Left ventricle myocardium inferior (tissue), 1 donor: ENCODE results near the gene MFSD6. TPM values are rescaled to one million over a fixed set of nuclear protein-coding genes. Genes with fewer than 3 reads are reported as not detected.

ENCODE experiments used
- DNase-seq: peaks from one replicate; pipeline ENCODE4 v3.0.0-alpha.2; 2020
- H3K27ac ChIP-seq: fragments of 200-600 bp; replicated peaks from 2 replicates; pipeline ENCODE4 v1.8.0; 2021
- H3K27me3 ChIP-seq: fragments of 200-600 bp; 2 replicates; pipeline ENCODE4 v1.8.0; 2021; ENCODE audit warnings: low read depth
- H3K36me3 ChIP-seq: fragments of 200-600 bp; 2 replicates; pipeline ENCODE4 v1.8.0; 2021
- H3K4me1 ChIP-seq: fragments of 200-600 bp; 2 replicates; pipeline ENCODE4 v1.8.0; 2021
- H3K4me3 ChIP-seq: fragments of 200-600 bp; 2 replicates; pipeline ENCODE4 v1.8.0; 2021; ENCODE audit warnings: mild to moderate bottlenecking, moderate library complexity
- H3K9me3 ChIP-seq: fragments of 200-600 bp; replicated peaks from 2 replicates; pipeline ENCODE4 v1.8.0; 2021
- intact Hi-C: fragments of 100-400 bp; cut with micrococcal nuclease; formaldehyde crosslinking; loops from one replicate; pipeline ENCODE4 v1.11.0; 2022
- total RNA-seq: library from RNA; stranded (reverse); fragmentation: NEBNext Ultra II Directional; extraction: Animal tissue kit (Norgen Biotek cat#: 25700); gene quantifications from one replicate; pipeline ENCODE4 v1.2.1, GENCODE V29; 2021
- TF ChIP-seq, protein P1 (sequence below): fragments of 200-600 bp; IDR thresholded peaks from 2 replicates; pipeline ENCODE4 v1.8.0; 2021; ENCODE audit warnings: antibody characterized with exemption, mild to moderate bottlenecking, borderline replicate concordance
- donor health status: DM: no; HTN: yes; CAD: no; lungs with severe emphysema.

MFSD6 gene
- total RNA-seq, 1 donor from 2014 or later: 21.4 TPM

DNA sequence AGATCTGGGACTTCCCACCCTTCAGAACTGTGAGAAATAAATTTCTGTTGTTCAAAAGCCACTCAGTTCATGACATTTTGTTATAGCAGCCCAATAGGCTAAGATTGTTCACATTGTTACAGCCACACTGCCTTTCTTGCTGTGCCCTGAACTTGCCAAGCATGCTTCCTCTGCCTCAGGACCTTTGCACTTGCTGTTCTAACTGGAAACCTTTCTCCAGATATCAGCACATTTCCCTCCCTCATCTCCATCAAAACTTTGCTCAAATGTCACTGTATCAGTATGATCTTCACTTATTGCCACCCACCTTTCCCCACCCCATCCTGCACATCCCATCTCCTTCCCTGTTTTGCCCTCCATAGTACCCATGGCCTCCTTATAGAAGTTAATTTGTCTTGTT is 32.1 kb upstream of the MFSD6 start:
- intact Hi-C loops: no loop called here
- Histone ChIP-seq H3K4me3 (no peak overlapping the region), H3K4me1 (peaks cover 7% of the 10 kb centered on the region), H3K36me3 (peaks cover 3% of the 10 kb centered on the region), H3K9me3 (no peaks in the 10 kb centered on the region), H3K27ac (no peak overlapping the region), H3K27me3 (no peaks in the 10 kb centered on the region)
- no peak for DNase-seq
- TF ChIP-seq, protein P1, sequence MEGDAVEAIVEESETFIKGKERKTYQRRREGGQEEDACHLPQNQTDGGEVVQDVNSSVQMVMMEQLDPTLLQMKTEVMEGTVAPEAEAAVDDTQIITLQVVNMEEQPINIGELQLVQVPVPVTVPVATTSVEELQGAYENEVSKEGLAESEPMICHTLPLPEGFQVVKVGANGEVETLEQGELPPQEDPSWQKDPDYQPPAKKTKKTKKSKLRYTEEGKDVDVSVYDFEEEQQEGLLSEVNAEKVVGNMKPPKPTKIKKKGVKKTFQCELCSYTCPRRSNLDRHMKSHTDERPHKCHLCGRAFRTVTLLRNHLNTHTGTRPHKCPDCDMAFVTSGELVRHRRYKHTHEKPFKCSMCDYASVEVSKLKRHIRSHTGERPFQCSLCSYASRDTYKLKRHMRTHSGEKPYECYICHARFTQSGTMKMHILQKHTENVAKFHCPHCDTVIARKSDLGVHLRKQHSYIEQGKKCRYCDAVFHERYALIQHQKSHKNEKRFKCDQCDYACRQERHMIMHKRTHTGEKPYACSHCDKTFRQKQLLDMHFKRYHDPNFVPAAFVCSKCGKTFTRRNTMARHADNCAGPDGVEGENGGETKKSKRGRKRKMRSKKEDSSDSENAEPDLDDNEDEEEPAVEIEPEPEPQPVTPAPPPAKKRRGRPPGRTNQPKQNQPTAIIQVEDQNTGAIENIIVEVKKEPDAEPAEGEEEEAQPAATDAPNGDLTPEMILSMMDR: no peak

DNA sequence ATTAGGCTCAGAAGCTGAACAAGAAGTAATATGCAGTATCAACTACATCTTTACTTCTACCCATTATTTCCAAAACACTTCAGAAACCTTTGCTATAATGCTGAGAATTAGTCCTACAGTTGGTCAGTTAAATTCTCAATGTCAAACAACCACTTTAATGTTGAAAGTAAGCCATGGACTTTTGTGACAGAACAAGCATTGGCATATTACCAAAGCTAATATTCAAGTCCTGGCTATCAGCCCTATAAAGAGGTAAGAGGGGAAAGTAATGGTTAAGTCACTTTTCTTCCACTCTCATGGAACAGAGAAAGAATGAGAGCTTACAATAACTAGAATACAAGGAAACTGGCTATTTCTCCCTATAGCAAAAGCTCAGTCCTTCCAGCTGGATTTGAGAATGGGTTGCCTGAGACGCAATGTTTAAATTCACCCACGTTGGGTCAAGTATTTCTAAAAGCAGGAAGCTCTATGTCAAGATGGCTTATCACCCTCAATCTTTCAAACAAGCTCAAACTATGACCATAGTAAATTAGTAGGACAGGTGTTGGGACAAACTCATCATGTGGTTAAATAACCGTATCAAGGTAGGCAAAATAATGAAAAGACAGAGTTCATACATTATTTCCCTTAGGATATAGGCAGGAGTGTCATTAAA is 31.4 kb upstream of the MFSD6 start:
- no peak overlapping the region for H3K27ac ChIP-seq
- TF ChIP-seq, protein P1: no peak
- H3K9me3 ChIP-seq: no peaks in the 10 kb centered on the region
- H3K4me1 ChIP-seq: peaks cover 7% of the 10 kb centered on the region
- no peaks in the 10 kb centered on the region for H3K27me3 ChIP-seq
- H3K4me3 ChIP-seq: no peak overlapping the region
- intact Hi-C loops: no loop called here
- no peaks in the 10 kb centered on the region for H3K36me3 ChIP-seq
- DNase-seq: no peak

DNA sequence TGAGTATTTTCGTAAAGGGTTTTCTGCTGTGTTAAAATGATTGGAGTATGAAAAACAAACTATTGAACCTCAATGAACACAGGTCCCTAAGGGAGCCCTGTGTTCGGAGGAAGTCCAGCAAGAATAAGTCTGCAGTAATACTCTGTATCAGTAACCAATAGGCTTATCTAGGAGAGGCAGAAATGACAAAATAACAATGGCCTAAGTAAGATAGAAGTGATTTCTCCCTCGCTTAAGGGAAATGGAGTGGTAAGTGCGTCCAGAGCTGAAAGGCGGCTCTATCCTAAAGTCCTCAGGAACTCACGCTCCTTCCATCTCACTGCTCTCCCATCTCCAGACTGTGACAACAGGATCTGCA is 29.3 kb upstream of the MFSD6 start:
- Histone ChIP-seq H3K27me3 (no peaks in the 10 kb centered on the region), H3K27ac (peak overlapping the region; percentile 1), H3K4me3 (no peak overlapping the region), H3K9me3 (no peaks in the 10 kb centered on the region), H3K4me1 (peaks cover 7% of the 10 kb centered on the region), H3K36me3 (no peaks in the 10 kb centered on the region)
- intact Hi-C loops: no loop called here
- TF ChIP-seq, protein P1: no peak
- DNase-seq: no peak

- Histone ChIP-seq H3K9me3 (no peaks in the 10 kb centered on the region), H3K36me3 (no peaks in the 10 kb centered on the region), H3K4me3 (no peak overlapping the region), H3K4me1 (peaks cover 7% of the 10 kb centered on the region), H3K27ac (peak overlapping the region; percentile 1), H3K27me3 (no peaks in the 10 kb centered on the region)
- intact Hi-C loops: no loop called here
- TF ChIP-seq, protein P1: no peak
- DNase-seq: no peak
Observed at GRCh38 chr2:190379249-190379964, 28.7 kb upstream of the MFSD6 start.

GRCh38 chr2:190380962-190381412 is 27.2 kb upstream of the MFSD6 start:
- Histone ChIP-seq H3K36me3 (no peaks in the 10 kb centered on the region), H3K4me3 (no peak overlapping the region), H3K9me3 (no peaks in the 10 kb centered on the region), H3K27me3 (no peaks in the 10 kb centered on the region), H3K4me1 (peaks cover 7% of the 10 kb centered on the region), H3K27ac (no peak overlapping the region)
- intact Hi-C loops: loop anchor here (5.0 kb wide), 1 partner anchor 131 kb away; no protein-coding TSS in a partner anchor
- no peak for DNase-seq
- TF ChIP-seq, protein P1: no peak
